ENCODE data around the gene NME4. TPM values are rescaled to one million over a fixed set of nuclear protein-coding genes. Genes with fewer than 3 reads are reported as not detected.
A peak's percentile ranks its signal among the peaks of the same experiment; 100 is the strongest.
"Not testable (repeated sequence)": the region's sequence is repeated elsewhere in the genome, so short reads cannot be mapped to it uniquely, and the experiment has no call there.

NME4 gene
- total RNA-seq = 10 to 100 TPM; 26.7 to 99.6 (median 47.8) TPM

GRCh38 chr16:397135-397661 is at the start of gene NME4:
Gene NME4 (plus strand): TSS chr16:397199. CDS start chr16:397223, 24 bp downstream.
- WGBS, 2 donors = 0% methylated on average over 2 of the region's 75 CpGs; no CpG with 5 or more reads in 1 of the 2 donors
- Histone ChIP-seq H3K4me3 (peak within 1 kb of the TSS; percentile 41 to 83 (median 52)), H3K36me3 (no peaks in the 10 kb centered on the region), H3K4me1 (peaks cover 0 to 43% (median 12%) of the 10 kb centered on the region in 4 donors), H3K27ac (peak within 1 kb of the TSS; percentile 41 to 92 (median 82)), H3K9me3 (no peaks in the 10 kb centered on the region), H3K27me3 (no peaks in the 10 kb centered on the region)
- DNase-seq (ENCODE audit: low spot score in 2 of 2) = no peak
- no peak for TF ChIP-seq POLR2A (IDR thresholded peaks at IDR 0.05)
- TF ChIP-seq, protein P1, sequence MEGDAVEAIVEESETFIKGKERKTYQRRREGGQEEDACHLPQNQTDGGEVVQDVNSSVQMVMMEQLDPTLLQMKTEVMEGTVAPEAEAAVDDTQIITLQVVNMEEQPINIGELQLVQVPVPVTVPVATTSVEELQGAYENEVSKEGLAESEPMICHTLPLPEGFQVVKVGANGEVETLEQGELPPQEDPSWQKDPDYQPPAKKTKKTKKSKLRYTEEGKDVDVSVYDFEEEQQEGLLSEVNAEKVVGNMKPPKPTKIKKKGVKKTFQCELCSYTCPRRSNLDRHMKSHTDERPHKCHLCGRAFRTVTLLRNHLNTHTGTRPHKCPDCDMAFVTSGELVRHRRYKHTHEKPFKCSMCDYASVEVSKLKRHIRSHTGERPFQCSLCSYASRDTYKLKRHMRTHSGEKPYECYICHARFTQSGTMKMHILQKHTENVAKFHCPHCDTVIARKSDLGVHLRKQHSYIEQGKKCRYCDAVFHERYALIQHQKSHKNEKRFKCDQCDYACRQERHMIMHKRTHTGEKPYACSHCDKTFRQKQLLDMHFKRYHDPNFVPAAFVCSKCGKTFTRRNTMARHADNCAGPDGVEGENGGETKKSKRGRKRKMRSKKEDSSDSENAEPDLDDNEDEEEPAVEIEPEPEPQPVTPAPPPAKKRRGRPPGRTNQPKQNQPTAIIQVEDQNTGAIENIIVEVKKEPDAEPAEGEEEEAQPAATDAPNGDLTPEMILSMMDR (IDR thresholded peaks at IDR 0.05) = no peak
- no peak for TF ChIP-seq EP300 (IDR thresholded peaks at IDR 0.05)

DNA sequence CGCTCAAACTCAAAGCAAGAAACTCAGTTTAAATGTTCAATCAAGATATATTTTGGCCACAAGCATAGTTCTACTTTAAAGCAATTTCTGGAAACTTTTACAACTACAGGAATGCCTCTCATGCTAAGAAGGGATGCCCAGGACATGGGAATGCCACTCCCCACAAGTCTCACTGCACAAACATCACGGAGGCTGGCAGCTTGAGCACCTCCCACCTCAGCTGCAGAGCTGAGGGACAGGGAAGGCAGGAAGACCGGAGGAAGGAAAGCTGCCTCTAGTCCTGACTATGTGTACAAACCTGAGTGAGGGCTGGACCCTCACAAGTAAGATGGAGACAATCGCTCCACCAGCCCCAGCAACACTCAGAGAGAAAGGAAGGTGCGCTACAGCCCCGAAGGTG is 49.8 kb upstream of the NME4 start:
- peaks cover 0 to 32% (median 0%) of the 10 kb centered on the region in 3 donors for H3K36me3 ChIP-seq
- H3K4me1 ChIP-seq = peaks cover 0 to 18% (median 9%) of the 10 kb centered on the region in 4 donors
- TF ChIP-seq, protein P1 (IDR thresholded peaks at IDR 0.05) = no peak
- TF ChIP-seq EP300 (IDR thresholded peaks at IDR 0.05) = no peak
- no peak for TF ChIP-seq POLR2A (IDR thresholded peaks at IDR 0.05)
- H3K27ac ChIP-seq = no peak overlapping the region
- H3K9me3 ChIP-seq = no peaks in the 10 kb centered on the region
- WGBS, 2 donors = 89 to 91% methylated on average over 6 of the region's 6 CpGs
- no peak for DNase-seq (ENCODE audit: low spot score in 2 of 2)
- H3K4me3 ChIP-seq = no peak overlapping the region
- no peaks in the 10 kb centered on the region for H3K27me3 ChIP-seq

DNA sequence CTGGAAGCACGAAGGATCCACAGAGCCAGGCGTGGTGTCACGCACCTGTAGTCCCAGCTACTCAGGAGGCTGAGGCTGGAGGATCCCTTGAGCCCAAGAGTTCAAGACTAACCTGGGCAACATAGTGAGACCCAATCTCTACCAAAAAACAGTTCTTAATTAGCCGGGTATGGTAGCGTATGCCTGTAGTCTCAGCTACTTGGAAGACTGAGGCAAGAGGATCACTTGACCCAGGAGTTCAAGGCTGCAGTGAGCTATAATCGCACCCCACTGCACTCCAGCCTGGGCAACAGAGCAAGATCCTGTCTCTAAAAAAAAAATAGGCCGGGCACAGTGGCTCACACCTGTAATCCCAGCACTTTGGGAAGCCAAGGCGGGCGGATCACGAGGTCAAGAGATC is 48.5 kb upstream of the NME4 start:
- Histone ChIP-seq H3K4me1 (peaks cover 0 to 18% (median 11%) of the 10 kb centered on the region in 4 donors), H3K36me3 (peaks cover 0 to 30% (median 0%) of the 10 kb centered on the region in 3 donors)
- H3K9me3 ChIP-seq; H3K27ac ChIP-seq; H3K4me3 ChIP-seq; DNase-seq (ENCODE audit: low spot score in 2 of 2); H3K27me3 ChIP-seq: not testable (repeated sequence)
- 95 to 96% methylated on average over 10 of the region's 10 CpGs for WGBS, 2 donors

DNA sequence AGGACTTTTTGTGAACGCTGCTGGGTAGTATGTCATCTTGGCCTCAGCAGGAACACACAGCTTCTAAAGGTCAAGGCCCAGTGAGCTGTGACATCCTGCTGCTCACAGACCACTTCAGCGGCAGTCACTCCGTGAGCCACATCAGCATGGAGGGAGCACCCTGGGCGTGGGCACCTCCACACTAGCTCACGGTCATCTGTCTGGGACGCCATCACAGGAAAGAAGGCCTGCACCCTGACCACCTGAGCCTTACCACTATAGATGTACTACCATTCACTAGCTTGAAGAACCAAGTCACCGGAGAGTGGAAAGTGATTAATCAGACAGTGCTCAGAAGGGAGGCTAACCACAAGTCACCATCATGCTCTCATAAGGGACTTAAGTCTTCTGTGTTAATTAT is 47.8 kb upstream of the NME4 start:
- H3K4me3 ChIP-seq = no peak overlapping the region
- 74 to 77% methylated on average over 7 of the region's 7 CpGs for WGBS, 2 donors
- no peaks in the 10 kb centered on the region for H3K27me3 ChIP-seq
- no peaks in the 10 kb centered on the region for H3K9me3 ChIP-seq
- TF ChIP-seq EP300 (IDR thresholded peaks at IDR 0.05) (no peak), POLR2A (IDR thresholded peaks at IDR 0.05) (no peak)
- TF ChIP-seq, protein P1 (IDR thresholded peaks at IDR 0.05) = no peak
- peaks cover 0 to 30% (median 0%) of the 10 kb centered on the region in 3 donors for H3K36me3 ChIP-seq
- H3K27ac ChIP-seq = no peak overlapping the region
- no peak for DNase-seq (ENCODE audit: low spot score in 2 of 2)
- H3K4me1 ChIP-seq = peaks cover 0 to 18% (median 11%) of the 10 kb centered on the region in 4 donors

GRCh38 chr16:350203-350602 is 46.8 kb upstream of the NME4 start:
- DNase-seq (ENCODE audit: low spot score in 2 of 2) = no peak
- H3K36me3 ChIP-seq = peaks cover 0 to 21% (median 0%) of the 10 kb centered on the region in 3 donors
- no peak overlapping the region for H3K27ac ChIP-seq
- H3K4me3 ChIP-seq = no peak overlapping the region
- TF ChIP-seq, protein P1 (IDR thresholded peaks at IDR 0.05) = no peak
- TF ChIP-seq POLR2A (IDR thresholded peaks at IDR 0.05) = no peak
- H3K4me1 ChIP-seq = peaks cover 0 to 18% (median 11%) of the 10 kb centered on the region in 4 donors
- H3K9me3 ChIP-seq = no peaks in the 10 kb centered on the region
- H3K27me3 ChIP-seq = no peaks in the 10 kb centered on the region
- 79 to 80% methylated on average over 8 of the region's 8 CpGs for WGBS, 2 donors

Measured in tibial nerve (tissue), 4 donors.